ENCODE measurements around the gene PTPN2.
"Not testable (repeated sequence)": the region's sequence is repeated elsewhere in the genome, so short reads cannot be mapped to it uniquely, and the experiment has no call there.

The PTPN2 gene

GRCh38 chr18:12772111-12772510 is 111.9 kb downstream of the PTPN2 start:
- DNase-seq (ENCODE audit: low read depth) = no peak

DNA sequence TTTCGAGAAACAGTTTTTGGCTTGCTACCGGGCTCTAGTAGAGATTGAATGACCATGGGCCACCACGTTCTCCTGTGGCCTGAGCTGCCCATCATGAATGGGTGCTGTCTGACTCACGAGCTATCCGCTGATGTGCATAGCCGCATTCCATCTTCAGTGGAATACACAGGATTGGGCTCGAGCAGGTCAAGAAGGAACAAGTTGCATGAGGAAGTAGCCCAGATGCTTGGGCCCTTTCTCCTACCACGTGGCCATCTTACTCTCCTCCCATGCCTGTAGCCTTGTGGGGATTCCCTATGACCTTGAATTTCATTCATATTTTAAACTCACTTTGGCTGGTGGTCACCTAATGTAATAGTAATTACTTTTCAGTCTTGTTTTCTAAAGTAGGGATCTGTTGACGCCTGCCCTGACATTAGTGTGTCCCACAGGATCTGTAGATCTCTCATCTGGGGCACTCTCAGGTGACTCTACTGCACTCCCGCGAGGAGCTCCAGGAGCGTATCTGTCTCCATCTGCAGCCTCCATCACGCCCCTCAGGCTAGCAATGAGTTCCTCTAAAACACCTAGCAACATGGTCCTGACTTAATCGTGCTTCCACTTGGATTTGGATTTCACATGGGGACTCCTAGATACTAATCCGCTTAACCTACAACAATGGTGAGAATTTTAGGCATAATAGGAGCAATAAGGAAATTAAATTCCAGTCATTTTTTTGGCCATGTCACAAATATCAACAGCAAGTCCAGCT is 113.4 kb downstream of the PTPN2 start:
- no peak for DNase-seq (ENCODE audit: low read depth)

DNA sequence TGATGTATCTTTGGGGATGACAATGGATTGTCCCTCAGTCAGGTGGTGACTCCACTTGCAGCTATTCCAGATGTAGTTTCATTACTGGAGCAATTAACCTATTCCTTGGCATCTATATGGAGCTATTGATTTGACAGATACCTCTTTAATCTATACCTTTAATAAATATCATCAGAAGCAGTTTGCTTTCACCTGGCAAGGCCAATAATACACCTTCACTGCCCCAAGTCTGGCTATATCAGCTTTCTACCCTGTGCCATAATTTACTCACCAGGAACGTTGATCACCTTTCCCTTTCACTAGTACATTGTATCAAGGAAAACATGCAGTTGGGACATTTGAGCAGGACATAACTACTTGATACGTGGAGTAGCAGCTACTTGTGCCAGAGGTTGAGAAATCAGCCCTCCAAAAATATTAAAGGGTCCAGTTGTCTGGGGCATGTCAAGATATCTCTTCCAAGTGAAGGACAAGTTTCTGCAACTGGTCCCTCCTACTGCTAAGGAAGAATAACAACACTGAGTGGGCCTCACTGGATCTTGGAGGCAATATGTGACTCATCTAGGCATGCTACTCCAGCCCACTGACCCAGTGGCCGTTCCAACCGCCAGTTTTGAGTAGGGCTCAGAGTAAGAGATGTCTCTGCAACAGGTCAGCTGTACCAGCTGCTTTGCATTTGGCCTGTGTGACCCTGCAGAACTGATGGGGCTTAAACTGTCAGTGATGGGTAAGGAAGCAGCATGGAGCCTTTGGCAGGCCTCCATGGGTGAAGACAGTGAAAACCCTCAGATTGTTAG is 114.2 kb downstream of the PTPN2 start:
- DNase-seq (ENCODE audit: low read depth) = no peak

- DNase-seq (ENCODE audit: low read depth) = no peak
Measured at GRCh38 chr18:12769136-12769535, 114.9 kb downstream of the PTPN2 start.

DNA sequence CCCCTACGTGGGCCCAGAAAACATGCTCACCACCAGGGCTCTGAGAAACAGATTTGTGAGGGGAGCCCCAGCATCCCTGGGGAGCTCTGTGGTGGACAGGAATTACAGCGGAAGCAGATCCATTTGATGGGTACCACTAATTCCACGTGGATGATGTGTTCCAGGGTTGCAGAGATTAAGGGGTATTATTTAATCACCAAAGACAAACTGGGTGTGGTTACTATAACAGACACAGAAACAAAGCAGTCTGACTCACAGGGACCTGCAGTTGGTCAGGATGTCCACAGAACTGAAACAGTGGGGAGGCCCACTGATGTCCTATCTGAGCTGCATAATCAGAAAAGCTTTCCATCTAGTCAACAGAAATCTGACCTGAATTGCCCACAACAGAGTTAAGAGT is 115.4 kb downstream of the PTPN2 start:
- DNase-seq (ENCODE audit: low read depth) = no peak

- no peak for DNase-seq (ENCODE audit: low read depth)
Measured at GRCh38 chr18:12767580-12768155, 116.4 kb downstream of the PTPN2 start.

DNA sequence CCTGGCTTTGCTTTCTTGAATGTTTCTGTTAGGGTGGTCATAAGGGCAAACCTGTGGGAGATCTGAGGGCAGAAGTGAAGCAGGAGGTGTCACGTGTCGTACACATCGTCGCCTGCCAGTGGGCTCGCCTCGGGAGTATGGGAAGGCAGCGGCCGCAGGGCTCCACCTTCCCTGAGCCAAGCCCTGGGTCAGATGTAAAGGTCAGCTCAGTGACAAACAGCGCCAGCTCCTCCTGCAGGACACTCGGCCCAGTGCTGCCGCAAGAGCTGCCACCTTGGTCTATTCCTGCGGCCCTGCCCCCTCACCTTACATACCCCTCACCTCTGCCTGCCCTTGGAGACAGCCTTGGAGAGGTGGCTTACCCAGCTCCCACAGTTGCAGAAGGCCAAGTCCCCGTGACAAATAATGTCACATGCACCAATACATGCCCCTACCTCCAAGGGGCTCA is 117.0 kb downstream of the PTPN2 start:
- no peak for DNase-seq (ENCODE audit: low read depth)

GRCh38 chr18:12765586-12765985 is 118.5 kb downstream of the PTPN2 start:
- no peak for DNase-seq (ENCODE audit: low read depth)

DNA sequence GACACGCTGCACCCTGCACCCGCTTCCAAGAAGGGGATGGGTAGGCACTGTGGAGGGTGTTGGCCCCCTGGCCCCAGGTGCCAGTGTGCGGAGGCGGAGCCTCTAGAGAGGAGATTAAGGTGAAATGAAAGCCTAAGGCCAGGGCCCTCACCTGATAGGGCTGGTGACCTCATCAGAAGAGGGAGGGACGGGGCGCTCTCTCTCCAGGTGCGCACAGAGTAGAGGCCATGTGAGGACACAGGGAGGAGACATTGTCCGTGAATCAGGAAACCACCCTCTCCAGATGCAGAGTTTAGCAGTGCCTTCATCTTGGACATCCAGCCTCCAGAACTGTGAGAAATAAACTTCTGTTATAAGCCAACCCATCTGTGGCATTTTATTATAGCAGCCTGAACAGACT is 118.9 kb downstream of the PTPN2 start:
- no peak for DNase-seq (ENCODE audit: low read depth)

- not testable (repeated sequence) for DNase-seq (ENCODE audit: low read depth)
Measured at GRCh38 chr18:12758566-12758965, 125.5 kb downstream of the PTPN2 start.

- not testable (repeated sequence) for DNase-seq (ENCODE audit: low read depth)
Measured at GRCh38 chr18:12756619-12757239, 127.3 kb downstream of the PTPN2 start.

DNA sequence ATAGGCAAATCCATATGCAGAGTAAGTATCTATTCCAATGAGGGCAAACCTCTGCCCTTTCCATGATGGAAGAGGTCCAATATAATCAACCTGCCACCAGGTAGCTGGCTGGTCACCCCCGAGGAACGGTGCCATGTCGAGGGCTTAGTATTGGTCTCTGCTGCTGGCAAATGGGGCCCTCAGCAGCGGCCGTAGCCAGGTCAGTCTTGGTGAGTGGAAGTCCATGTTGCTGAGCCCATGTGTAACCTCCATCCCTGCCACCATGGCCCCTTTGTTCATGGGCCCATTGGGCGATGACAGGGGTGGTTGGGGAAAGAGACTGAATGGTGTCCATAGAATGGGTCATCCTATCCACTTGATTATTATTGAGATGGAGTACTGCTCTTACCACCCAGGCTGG is 128.4 kb downstream of the PTPN2 start:
- not testable (repeated sequence) for DNase-seq (ENCODE audit: low read depth)

- DNase-seq (ENCODE audit: low read depth) = no peak
Measured at GRCh38 chr18:12754511-12754910, 129.5 kb downstream of the PTPN2 start.

GRCh38 chr18:12751891-12752290 is 132.1 kb downstream of the PTPN2 start:
- DNase-seq (ENCODE audit: low read depth) = no peak

- no peak for DNase-seq (ENCODE audit: low read depth)
Measured at GRCh38 chr18:12751503-12751884, 132.5 kb downstream of the PTPN2 start.

GRCh38 chr18:12750715-12751502 is 133.1 kb downstream of the PTPN2 start:
- DNase-seq (ENCODE audit: low read depth) = no peak

DNA sequence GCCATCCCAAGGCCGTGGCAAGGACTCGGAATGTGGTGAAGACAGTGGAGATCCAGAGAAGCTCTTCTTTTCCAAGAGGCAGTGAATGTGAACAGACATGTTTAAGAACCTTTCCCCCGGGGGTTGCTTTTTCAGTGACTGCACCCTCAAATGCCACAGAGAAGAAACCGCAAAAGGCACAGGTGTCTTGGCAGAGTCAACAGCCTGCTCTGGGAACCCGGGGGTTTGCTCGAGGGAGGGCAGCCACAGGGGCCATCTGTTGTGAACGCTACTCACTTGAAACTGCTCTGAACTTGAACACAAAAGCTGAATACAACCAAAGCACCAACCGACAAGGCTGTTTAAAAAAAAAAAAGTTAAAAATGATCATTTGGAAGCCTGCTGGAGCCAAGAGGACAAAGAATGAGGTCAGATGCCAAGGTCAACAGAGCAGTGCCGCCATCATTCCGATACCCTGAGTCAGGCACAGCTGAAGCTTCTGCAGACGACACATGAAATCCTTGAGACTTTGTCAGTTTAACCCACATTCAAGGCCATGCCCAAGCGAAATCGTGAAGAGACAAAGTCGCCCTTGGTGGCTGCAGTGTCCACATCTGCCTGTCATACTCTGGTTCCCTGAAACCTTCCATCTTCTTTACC is 133.8 kb downstream of the PTPN2 start:
- no peak for DNase-seq (ENCODE audit: low read depth)

- no peak for DNase-seq (ENCODE audit: low read depth)
Measured at GRCh38 chr18:12749121-12749520, 134.9 kb downstream of the PTPN2 start.

DNA sequence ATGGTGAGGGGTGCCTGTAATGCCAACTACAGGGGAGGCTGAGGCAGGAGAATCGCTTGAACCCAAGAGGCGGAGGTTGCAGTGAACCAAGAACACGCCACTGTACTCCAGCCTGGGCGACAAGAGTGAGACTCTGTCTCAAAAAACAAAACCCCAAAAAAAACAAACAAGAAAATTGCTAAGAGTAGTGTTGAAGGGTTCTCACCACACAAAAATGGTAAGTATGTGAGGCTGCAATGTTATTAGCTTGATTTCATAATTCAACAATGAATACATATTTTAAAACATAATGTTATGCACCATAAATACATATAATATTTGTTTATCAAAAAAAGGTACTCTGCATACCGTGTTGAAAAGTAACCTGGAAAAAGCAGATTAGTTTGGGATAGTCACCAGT is 135.4 kb downstream of the PTPN2 start:
- no peak for DNase-seq (ENCODE audit: low read depth)

DNA sequence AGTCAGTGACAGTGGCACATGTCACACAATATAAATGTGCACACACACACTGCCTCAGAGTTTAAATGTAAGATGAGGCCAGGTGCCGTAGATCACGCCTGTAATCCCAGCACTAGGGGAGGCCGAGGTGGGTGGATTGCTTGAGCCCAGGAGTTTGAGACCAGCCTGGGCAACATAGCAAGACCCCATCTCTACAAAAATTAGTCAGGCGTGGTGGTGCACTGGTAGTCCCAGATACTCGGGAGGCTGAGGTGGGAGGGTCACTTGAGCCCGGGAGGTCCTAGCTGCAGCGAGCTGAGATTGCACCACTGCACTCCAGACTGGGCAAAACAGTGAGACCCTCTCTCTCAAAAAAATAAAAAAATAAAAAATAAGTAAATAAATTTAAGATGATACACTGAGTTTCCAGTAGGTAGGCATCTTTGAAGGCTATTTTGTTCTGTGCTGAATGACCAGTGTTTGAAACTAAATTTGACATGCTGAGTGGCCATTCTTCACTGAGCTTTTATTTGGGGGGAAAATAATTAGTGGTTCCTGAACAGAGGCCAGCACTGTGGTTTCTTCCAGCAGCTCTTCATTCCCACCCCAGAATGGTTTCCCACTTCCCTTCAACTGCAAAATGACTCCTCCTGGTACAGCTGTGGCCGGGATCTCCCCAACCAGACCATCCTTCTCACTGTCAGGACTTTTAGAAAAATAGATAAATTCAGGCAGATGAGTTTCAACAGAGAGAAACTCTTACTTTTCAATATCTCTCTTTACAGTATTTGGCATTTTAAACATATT is 136.3 kb downstream of the PTPN2 start:
- no peak for DNase-seq (ENCODE audit: low read depth)

All from stimulated activated CD8-positive, alpha-beta memory T cell treated with anti-CD3 and anti-CD28 coated beads, Interleukin-4, amount 100 ng/mL, for 24 hours (primary cell).